ENCODE measurements around the gene ADGRG3. TPM values are rescaled to one million over a fixed set of nuclear protein-coding genes. Genes with fewer than 3 reads are reported as not detected.

ADGRG3 gene
- total and polyA plus RNA-seq, 9 of the 15 experiments (the other 6 are each of a cell fraction or from before 2014, with no cell fraction given), result 0.09 to 0.52 (median 0.14) TPM; not detected in 3

- no peak for TF ChIP-seq NCOA4 (IDR thresholded peaks at IDR 0.05; ENCODE audit: partially characterized antibody)
- no peak for TF ChIP-seq KLF1 (tag; IDR thresholded peaks at IDR 0.05)
- no peak for TF ChIP-seq HNRNPH1 (optimal IDR thresholded peaks at IDR 0.05; ENCODE audit: low read depth, low read length)
- no peak for TF ChIP-seq HMG20A (CRISPR knock-in tag; conservative IDR thresholded peaks at IDR 0.05)
- TF ChIP-seq NCOR1 (IDR thresholded peaks at IDR 0.05), result peak; percentile 39; the same call in 1 of the 2 replicates
- TF ChIP-seq ZFPM2 (CRISPR knock-in tag; IDR thresholded peaks at IDR 0.05), result no peak
- no peak for TF ChIP-seq SLC30A9 (CRISPR knock-in tag; IDR thresholded peaks at IDR 0.05)
- TF ChIP-seq ZBTB26 (CRISPR knock-in tag; IDR thresholded peaks at IDR 0.05), result peak; percentile 78; the same call in 1 of the 2 replicates
- TF ChIP-seq PCBP1 (IDR thresholded peaks at IDR 0.05; ENCODE audit: low read depth, low read length, poor library complexity, severe bottlenecking), result no peak
- no peak for TF ChIP-seq VEZF1 (CRISPR knock-in tag; IDR thresholded peaks at IDR 0.05)
- TF ChIP-seq CXXC5 (CRISPR knock-in tag; IDR thresholded peaks at IDR 0.05), result peak; percentile 16; the same call in 1 of the 2 replicates
- TF ChIP-seq ELK3 (CRISPR knock-in tag; IDR thresholded peaks at IDR 0.05), result no peak
- TF ChIP-seq ZNF316 (IDR thresholded peaks at IDR 0.05), result peak; percentile 78
- TF ChIP-seq TBP (optimal IDR thresholded peaks at IDR 0.05; ENCODE audit: low read depth, low read length), result peak; percentile 97
- TF ChIP-seq NUFIP1 (IDR thresholded peaks at IDR 0.05; ENCODE audit: partially characterized antibody), result no peak
- no peak for TF ChIP-seq MTA2 (IDR thresholded peaks at IDR 0.05; ENCODE audit: low read depth)
- TF ChIP-seq EHMT2 (IDR thresholded peaks at IDR 0.05), result no peak
- TF ChIP-seq HDGF (IDR thresholded peaks at IDR 0.05), result no peak
- no peak for TF ChIP-seq CBFA2T2 (conservative IDR thresholded peaks at IDR 0.05)
- no peak for TF ChIP-seq SRSF3 (IDR thresholded peaks at IDR 0.05; ENCODE audit: insufficient read depth, low read length)
- no peak for TF ChIP-seq ZNF3 (CRISPR knock-in tag; IDR thresholded peaks at IDR 0.05)
These were observed 14.9 kb downstream of the ADGRG3 start (continued) for GRCh38 chr16:57682809-57683635.
